ENCODE measurements around the gene NEK9. TPM values are rescaled to one million over a fixed set of nuclear protein-coding genes. Genes with fewer than 3 reads are reported as not detected.

The NEK9 gene
- total and polyA plus RNA-seq, 10 of the 15 experiments (the other 5 are each of a cell fraction or from before 2014, with no cell fraction given): 6.0 to 78.8 (median 44.7) TPM

- TF ChIP-seq E4F1 (IDR thresholded peaks at IDR 0.05; ENCODE audit: borderline replicate concordance, partially characterized antibody) (no peak), CHD1 (IDR thresholded peaks at IDR 0.05; ENCODE audit: low read depth, low read length) (no peak), SUPT20H (IDR thresholded peaks at IDR 0.05; ENCODE audit: borderline replicate concordance, control insufficient read depth, low read depth, low read length) (no peak)
These were observed 1.7 kb upstream of the NEK9 start (continued) for GRCh38 chr14:75128596-75128990.

GRCh38 chr14:75127903-75128595 is 1.2 kb upstream of the NEK9 start:
- Histone ChIP-seq H3K9me3 (replicated peaks; ENCODE audit: control insufficient read depth, insufficient read depth, low read length) (no peaks in the 10 kb centered on the region), H3K4me3 (peak overlapping the region; percentile 76), H3K4me2 (ENCODE audit: control insufficient read depth, insufficient read depth) (peak overlapping the region; percentile 95), H2AFZ (ENCODE audit: control insufficient read depth, low read depth, low read length) (no peak overlapping the region), H3K36me3 (ENCODE audit: control insufficient read depth in 2 of 2, insufficient read depth in 2 of 2, low read length in 1 of 2) (peaks cover 0 to 7% of the 10 kb centered on the region in 2 experiments; a peak in 2 of 4 replicates), H3K9ac (ENCODE audit: control insufficient read depth, insufficient read depth, low read length) (peak overlapping the region; percentile 95), H3K4me1 (ENCODE audit: control insufficient read depth, insufficient read depth, low read length) (peaks cover 11% of the 10 kb centered on the region), H3K79me2 (ENCODE audit: control insufficient read depth, insufficient read depth, low read length) (peaks cover 32% of the 10 kb centered on the region), H4K20me1 (ENCODE audit: control insufficient read depth, insufficient read depth) (no peaks in the 10 kb centered on the region), H3K27me3 (replicated peaks in 1 of 2; ENCODE audit: control insufficient read depth in 2 of 2, insufficient read depth in 2 of 2, low read length in 1 of 2) (no peaks in the 10 kb centered on the region), H3K27ac (ENCODE audit: control insufficient read depth, insufficient read depth) (peak overlapping the region; percentile 88)
- intact Hi-C loops (cut with micrococcal nuclease; ENCODE audit: unreplicated experiment) (loop anchor here (2.0 kb wide), 1 partner anchor 359 kb away; no protein-coding TSS in a partner anchor), in situ Hi-C loops (cut with MboI) (loop anchor here (5.0 to 10.0 kb wide), 3 partner anchors 357 to 527 kb away; no protein-coding TSS in a partner anchor)
- ChIA-PET POLR2A (interaction anchor here (0.9 to 1.3 kb wide), 2 partner anchors 16 to 174 kb away, joined by 3 read pairs; no protein-coding TSS in a partner anchor), RAD21 (ENCODE audit: unreplicated experiment) (interaction anchor here (1.2 to 1.8 kb wide), 2 partner anchors 10 to 326 kb away, joined by 3 to 4 read pairs; no protein-coding TSS in a partner anchor), CTCF (interaction anchor here (0.6 to 11.2 kb wide), 3 partner anchors 13 to 207 kb away, joined by 3 to 279 read pairs (median 3); no protein-coding TSS in a partner anchor), SMC1A (ENCODE audit: uncharacterized antibody, unreplicated experiment) (interaction anchor here (0.8 to 5.2 kb wide), 5 partner anchors 8 to 359 kb away, joined by 3 to 154 read pairs (median 5); no protein-coding TSS in a partner anchor)
- FAIRE-seq (no peak), ATAC-seq (no peak), DNase-seq (ENCODE audit: low read depth, low spot score) (no peak)
- 58% methylated on average over 10 of the region's 10 CpGs for WGBS (ENCODE audit: insufficient coverage, insufficient replicate concordance, low lambda C conversion rate, missing lambda C conversion rate)
- TF ChIP-seq ELK1 (IDR thresholded peaks at IDR 0.05; ENCODE audit: low read depth, low read length): no peak
- TF ChIP-seq TCF7 (IDR thresholded peaks at IDR 0.05; ENCODE audit: borderline replicate concordance): no peak
- TF ChIP-seq ZNF622 (IDR thresholded peaks at IDR 0.05): no peak
- BruUV-seq (replicated peaks): no TSS peak
